ENCODE measurements around the gene TPM1. TPM values are rescaled to one million over a fixed set of nuclear protein-coding genes. Genes with fewer than 3 reads are reported as not detected.

Gene TPM1
- total and polyA plus RNA-seq, 2 of the 4 experiments (the other 2 are of a cell fraction) = 661 to 1,623 TPM

- Histone ChIP-seq H3K4me2 (ENCODE audit: low read depth, low read length) (no peak overlapping the region), H3K4me3 (ENCODE audit: insufficient read depth, low read depth, low read length) (no peak overlapping the region), H3K36me3 (ENCODE audit: control insufficient read depth, insufficient read depth, low read length) (no peaks in the 10 kb centered on the region), H3K18ac (ENCODE audit: low read depth, low read length) (no peak overlapping the region), H2AK5ac (ENCODE audit: low read depth, low read length) (no peak overlapping the region), H4K91ac (ENCODE audit: insufficient read depth, low read depth, low read length) (no peak overlapping the region; the same call in 1 of the 2 replicates), H3K9ac (ENCODE audit: low read depth, low read length) (no peak overlapping the region), H2BK20ac (ENCODE audit: low read depth, low read length) (no peak overlapping the region), H3K9me1 (ENCODE audit: insufficient read depth, low read length) (peaks cover 6% of the 10 kb centered on the region; the same call in 1 of the 2 replicates), H3K56ac (ENCODE audit: extremely low read depth, insufficient read depth, low read length) (no peak overlapping the region), H3K4ac (ENCODE audit: low read depth, low read length) (no peak overlapping the region), H4K20me1 (ENCODE audit: insufficient read depth, low read length) (no peaks in the 10 kb centered on the region), H3K79me1 (ENCODE audit: low read depth in 1 of 2, low read length in 2 of 2) (no peaks in the 10 kb centered on the region), H4K8ac (ENCODE audit: low read depth in 2 of 2, low read length in 2 of 2) (no peak overlapping the region), H4K5ac (ENCODE audit: low read depth, low read length) (no peak overlapping the region), H3K27me3 (ENCODE audit: control insufficient read depth, insufficient read depth, low read length) (no peaks in the 10 kb centered on the region), H3K27ac (ENCODE audit: insufficient read depth, low read length) (no peak overlapping the region), H2BK5ac (ENCODE audit: low read depth, low read length, poor library complexity, severe bottlenecking) (no peak overlapping the region), H2AK9ac (replicated peaks; ENCODE audit: low read depth, low read length, poor library complexity) (no peak overlapping the region), H3K4me1 (ENCODE audit: control insufficient read depth, insufficient read depth, low read length) (peaks cover 4% of the 10 kb centered on the region), H2AFZ (replicated peaks; ENCODE audit: low read length, poor library complexity) (no peak overlapping the region), H3K23ac (ENCODE audit: low read depth, low read length) (no peak overlapping the region), H2BK120ac (ENCODE audit: low read depth, low read length) (no peak overlapping the region), H3K9me3 (ENCODE audit: control insufficient read depth, insufficient read depth, low read length) (no peaks in the 10 kb centered on the region), H3K14ac (replicated peaks; ENCODE audit: low read depth, low read length) (no peak overlapping the region), H2BK15ac (ENCODE audit: low read depth, low read length) (no peak overlapping the region)
- in situ Hi-C loops (cut with MboI; ENCODE audit: low sequenced_read_pairs) (no loop called here), dilution Hi-C loops (cut with HindIII; ENCODE audit: low sequenced_read_pairs, unreplicated experiment) (no loop called here), intact Hi-C loops (cut with micrococcal nuclease) (no loop called here)
- ChIA-PET POLR2A (ENCODE audit: unreplicated experiment) (no interaction called here), CTCF (no interaction called here)
- BruUV-seq (replicated peaks) = no TSS peak
- DNase-seq = no peak
- WGBS, 2 experiments (ENCODE audit: extremely low coverage in 2 of 2, insufficient read length in 1 of 2) = no CpG with 5 or more reads among the region's 4 CpGs
- ATAC-seq (ENCODE audit: low read depth) = no peak
- no peak for TF ChIP-seq NFE2L2 (IDR thresholded peaks at IDR 0.05; ENCODE audit: low read depth, low read length)
- TF ChIP-seq SMC3 (IDR thresholded peaks at IDR 0.05; ENCODE audit: low read depth, low read length) = no peak
- no peak for TF ChIP-seq BHLHE40 (IDR thresholded peaks at IDR 0.05; ENCODE audit: low read depth, low read length)
- TF ChIP-seq RCOR1 (IDR thresholded peaks at IDR 0.05; ENCODE audit: insufficient replicate concordance, low read length) = no peak
- TF ChIP-seq MAZ (IDR thresholded peaks at IDR 0.05; ENCODE audit: borderline replicate concordance, low read depth, low read length) = no peak
- no peak for TF ChIP-seq RFX5 (IDR thresholded peaks at IDR 0.05; ENCODE audit: low read depth, low read length)
- TF ChIP-seq, protein P1, sequence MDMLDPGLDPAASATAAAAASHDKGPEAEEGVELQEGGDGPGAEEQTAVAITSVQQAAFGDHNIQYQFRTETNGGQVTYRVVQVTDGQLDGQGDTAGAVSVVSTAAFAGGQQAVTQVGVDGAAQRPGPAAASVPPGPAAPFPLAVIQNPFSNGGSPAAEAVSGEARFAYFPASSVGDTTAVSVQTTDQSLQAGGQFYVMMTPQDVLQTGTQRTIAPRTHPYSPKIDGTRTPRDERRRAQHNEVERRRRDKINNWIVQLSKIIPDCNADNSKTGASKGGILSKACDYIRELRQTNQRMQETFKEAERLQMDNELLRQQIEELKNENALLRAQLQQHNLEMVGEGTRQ (IDR thresholded peaks at IDR 0.05; ENCODE audit: low read depth, low read length) = no peak
- no peak for TF ChIP-seq FOS (IDR thresholded peaks at IDR 0.05; ENCODE audit: low read depth, low read length)
- TF ChIP-seq, protein P2, sequence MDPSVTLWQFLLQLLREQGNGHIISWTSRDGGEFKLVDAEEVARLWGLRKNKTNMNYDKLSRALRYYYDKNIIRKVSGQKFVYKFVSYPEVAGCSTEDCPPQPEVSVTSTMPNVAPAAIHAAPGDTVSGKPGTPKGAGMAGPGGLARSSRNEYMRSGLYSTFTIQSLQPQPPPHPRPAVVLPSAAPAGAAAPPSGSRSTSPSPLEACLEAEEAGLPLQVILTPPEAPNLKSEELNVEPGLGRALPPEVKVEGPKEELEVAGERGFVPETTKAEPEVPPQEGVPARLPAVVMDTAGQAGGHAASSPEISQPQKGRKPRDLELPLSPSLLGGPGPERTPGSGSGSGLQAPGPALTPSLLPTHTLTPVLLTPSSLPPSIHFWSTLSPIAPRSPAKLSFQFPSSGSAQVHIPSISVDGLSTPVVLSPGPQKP (IDR thresholded peaks at IDR 0.05; ENCODE audit: borderline replicate concordance, low read depth, low read length) = no peak
- no peak for TF ChIP-seq MAFK (IDR thresholded peaks at IDR 0.05; ENCODE audit: low read depth, low read length)
- no peak for TF ChIP-seq CHD1 (IDR thresholded peaks at IDR 0.05; ENCODE audit: low read depth, low read length)
These were observed 48.1 kb upstream of the TPM1 start for GRCh38 chr15:62994439-62994838.
